ENCODE results near the gene PTEN. TPM values are rescaled to one million over a fixed set of nuclear protein-coding genes. Genes with fewer than 3 reads are reported as not detected.

PTEN gene
- total RNA-seq, 1 donor: 132 TPM

DNA sequence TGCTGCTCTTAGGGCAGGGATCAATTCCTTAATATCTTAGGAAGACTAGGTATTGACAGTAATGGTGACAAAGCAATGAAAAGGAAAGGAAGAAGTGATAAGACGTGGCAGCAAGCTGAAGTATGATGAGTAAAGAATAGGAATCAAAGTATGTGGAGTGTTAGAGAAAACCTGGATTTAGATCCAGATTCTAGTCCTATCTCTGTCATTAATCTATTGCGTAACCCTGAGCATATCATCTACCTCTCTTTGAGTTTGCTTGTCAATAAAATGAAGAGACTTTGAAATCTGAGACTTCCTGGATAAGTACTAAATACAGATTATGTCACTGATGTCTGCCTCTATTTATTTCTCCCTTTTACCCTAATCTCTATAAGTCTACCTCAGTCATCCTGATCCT, 89.2 kb downstream of the PTEN start:
- no peak for DNase-seq (ENCODE audit: low read depth)
- H3K4me3 ChIP-seq (ENCODE audit: low read depth, low read length): no peak overlapping the region
- TF ChIP-seq, protein P1, sequence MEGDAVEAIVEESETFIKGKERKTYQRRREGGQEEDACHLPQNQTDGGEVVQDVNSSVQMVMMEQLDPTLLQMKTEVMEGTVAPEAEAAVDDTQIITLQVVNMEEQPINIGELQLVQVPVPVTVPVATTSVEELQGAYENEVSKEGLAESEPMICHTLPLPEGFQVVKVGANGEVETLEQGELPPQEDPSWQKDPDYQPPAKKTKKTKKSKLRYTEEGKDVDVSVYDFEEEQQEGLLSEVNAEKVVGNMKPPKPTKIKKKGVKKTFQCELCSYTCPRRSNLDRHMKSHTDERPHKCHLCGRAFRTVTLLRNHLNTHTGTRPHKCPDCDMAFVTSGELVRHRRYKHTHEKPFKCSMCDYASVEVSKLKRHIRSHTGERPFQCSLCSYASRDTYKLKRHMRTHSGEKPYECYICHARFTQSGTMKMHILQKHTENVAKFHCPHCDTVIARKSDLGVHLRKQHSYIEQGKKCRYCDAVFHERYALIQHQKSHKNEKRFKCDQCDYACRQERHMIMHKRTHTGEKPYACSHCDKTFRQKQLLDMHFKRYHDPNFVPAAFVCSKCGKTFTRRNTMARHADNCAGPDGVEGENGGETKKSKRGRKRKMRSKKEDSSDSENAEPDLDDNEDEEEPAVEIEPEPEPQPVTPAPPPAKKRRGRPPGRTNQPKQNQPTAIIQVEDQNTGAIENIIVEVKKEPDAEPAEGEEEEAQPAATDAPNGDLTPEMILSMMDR (IDR thresholded peaks at IDR 0.05; ENCODE audit: insufficient read depth, low read length): no peak

DNA sequence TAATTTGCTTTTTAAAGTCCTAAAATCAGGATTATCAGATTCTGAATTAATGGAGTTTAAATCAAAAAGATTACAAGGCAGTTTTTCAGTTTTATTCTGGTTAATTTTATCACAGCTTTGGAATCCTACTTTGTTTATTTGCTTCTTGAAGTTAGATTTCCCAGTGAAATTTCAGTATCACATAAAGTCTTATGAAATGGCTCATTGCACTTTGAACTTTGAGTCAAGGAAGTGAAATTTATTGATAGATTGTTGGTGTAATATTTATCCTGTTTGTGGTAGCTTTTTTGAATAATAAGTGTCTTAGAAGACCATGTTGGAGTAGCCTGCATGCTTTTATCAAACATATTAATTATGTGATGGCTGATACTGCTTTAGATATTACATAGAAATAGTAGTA, 92.6 kb downstream of the PTEN start:
- H3K4me3 ChIP-seq (ENCODE audit: low read depth, low read length): no peak overlapping the region
- TF ChIP-seq, protein P1 (IDR thresholded peaks at IDR 0.05; ENCODE audit: insufficient read depth, low read length): no peak
- no peak for DNase-seq (ENCODE audit: low read depth)

DNA sequence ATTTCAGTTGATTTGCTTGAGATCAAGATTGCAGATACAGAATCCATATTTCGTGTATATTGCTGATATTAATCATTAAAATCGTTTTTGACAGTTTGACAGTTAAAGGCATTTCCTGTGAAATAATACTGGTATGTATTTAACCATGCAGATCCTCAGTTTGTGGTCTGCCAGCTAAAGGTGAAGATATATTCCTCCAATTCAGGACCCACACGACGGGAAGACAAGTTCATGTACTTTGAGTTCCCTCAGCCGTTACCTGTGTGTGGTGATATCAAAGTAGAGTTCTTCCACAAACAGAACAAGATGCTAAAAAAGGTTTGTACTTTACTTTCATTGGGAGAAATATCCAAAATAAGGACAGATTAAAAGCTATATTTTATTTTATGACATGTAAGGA, 94.3 kb downstream of the PTEN start:
- TF ChIP-seq, protein P1 (IDR thresholded peaks at IDR 0.05; ENCODE audit: insufficient read depth, low read length): no peak
- no peak overlapping the region for H3K4me3 ChIP-seq (ENCODE audit: low read depth, low read length)
- DNase-seq (ENCODE audit: low read depth): no peak

DNA sequence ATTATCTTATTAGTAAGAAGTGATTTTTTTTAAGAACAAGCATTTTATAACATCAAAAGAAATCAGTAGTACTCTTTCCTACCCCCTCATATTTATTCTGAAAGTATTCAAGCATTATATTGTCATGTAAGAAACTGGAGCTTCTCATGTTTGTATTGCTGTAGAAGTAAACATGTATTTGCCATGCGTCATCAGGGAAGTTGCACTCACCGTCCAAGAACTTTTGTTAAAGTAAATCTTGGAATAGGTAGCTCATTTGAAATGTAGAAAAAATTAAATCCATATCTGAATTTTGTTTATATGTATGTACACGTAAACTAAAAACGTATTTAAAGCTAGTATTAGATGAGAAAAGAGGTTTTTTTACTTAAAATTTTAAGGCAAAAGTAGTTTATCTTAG, 96.8 kb downstream of the PTEN start:
- TF ChIP-seq, protein P1 (IDR thresholded peaks at IDR 0.05; ENCODE audit: insufficient read depth, low read length): no peak
- DNase-seq (ENCODE audit: low read depth): no peak
- H3K4me3 ChIP-seq (ENCODE audit: low read depth, low read length): no peak overlapping the region

DNA sequence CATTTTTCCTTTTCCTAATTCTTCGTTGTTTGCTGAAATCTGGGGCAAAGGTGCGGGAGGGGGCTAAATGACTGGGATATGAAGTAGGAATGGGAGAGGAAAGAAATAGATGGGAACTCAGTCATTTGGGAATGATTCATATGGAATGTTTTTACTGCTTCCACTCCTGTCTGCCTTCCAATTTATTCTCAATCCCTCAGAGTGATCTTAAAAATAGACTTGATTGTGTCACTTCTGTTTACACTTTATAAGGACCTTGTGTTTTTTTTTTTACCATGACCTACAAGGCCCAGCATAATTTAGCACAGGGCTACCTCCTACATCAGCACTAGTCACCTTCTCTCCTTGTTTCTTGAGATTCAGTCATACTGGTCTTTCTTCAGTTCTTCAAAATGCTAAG, 97.9 kb downstream of the PTEN start:
- DNase-seq (ENCODE audit: low read depth): peak; percentile 61
- H3K4me3 ChIP-seq (ENCODE audit: low read depth, low read length): no peak overlapping the region
- TF ChIP-seq, protein P1 (IDR thresholded peaks at IDR 0.05; ENCODE audit: insufficient read depth, low read length): no peak

DNA sequence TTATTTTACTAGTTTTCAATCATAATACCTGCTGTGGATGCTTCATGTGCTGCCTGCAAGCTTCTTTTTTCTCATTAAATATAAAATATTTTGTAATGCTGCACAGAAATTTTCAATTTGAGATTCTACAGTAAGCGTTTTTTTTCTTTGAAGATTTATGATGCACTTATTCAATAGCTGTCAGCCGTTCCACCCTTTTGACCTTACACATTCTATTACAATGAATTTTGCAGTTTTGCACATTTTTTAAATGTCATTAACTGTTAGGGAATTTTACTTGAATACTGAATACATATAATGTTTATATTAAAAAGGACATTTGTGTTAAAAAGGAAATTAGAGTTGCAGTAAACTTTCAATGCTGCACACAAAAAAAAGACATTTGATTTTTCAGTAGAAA, 103.0 kb downstream of the PTEN start:
- H3K4me3 ChIP-seq (ENCODE audit: low read depth, low read length): no peak overlapping the region
- no peak for DNase-seq (ENCODE audit: low read depth)
- TF ChIP-seq, protein P1 (IDR thresholded peaks at IDR 0.05; ENCODE audit: insufficient read depth, low read length): no peak

DNA sequence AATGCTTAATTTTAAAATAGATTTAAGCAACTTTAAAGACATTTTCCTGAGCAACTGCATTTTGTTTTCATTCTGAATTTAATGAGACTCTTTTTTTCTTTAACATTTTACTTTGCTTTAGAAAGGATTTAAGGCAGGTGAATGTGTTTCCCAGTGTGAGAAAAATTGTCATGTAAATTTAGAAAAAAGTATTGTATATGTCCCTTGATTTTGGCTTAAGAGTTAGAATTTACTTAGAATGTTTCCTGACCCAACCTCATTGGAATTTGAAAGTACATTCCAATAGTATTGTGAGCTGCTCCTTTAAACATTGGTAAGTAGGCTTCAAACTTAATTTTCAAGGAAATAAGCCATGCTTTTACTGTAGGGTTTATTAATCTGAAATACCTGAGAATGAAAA, 110.2 kb downstream of the PTEN start:
- DNase-seq (ENCODE audit: low read depth): peak; percentile 45

More for the DNA sequence above, 110.2 kb downstream of the PTEN start:
- H3K4me3 ChIP-seq (ENCODE audit: low read depth, low read length): no peak overlapping the region
- TF ChIP-seq, protein P1 (IDR thresholded peaks at IDR 0.05; ENCODE audit: insufficient read depth, low read length): no peak
